Activated CD4-positive, CD25-positive, alpha-beta regulatory T cell (primary cell): ENCODE data around the gene LRP5.

ENCODE experiments used
- DNase-seq, 4 experiments: peaks; one replicate each; lab custom pipeline; 2025; lab: John Stamatoyannopoulos, UW

The LRP5 gene

DNA sequence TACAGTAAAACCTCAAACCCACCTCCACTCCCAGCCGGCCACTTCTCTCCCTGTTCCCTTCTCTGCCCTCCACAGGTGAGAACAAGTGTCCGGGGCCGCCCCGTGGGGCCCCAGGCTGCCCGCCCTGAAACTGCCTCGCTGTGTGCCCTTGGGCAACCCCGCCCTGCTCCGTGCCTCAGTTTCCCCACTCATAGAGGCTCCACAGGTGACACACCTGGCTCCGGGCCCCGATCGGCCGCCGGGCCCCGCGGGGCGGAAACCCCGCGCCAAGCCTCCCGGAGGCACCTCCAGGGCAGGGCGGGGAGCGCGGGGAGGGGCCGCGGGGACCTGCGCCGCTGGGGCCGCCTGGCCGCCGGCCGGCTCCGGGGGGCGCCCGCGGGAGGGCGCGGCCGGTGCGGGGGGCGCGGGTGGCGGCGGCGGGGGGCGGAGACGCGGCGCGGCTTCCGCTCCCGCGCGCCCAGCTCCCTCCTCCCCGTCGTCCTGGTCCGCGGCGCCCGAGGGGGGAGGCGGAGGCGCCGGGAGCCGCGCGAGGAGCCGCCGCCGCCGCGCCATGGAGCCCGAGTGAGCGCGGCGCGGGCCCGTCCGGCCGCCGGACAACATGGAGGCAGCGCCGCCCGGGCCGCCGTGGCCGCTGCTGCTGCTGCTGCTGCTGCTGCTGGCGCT lies at the start of gene LRP5:
TSS of gene LRP5 (plus strand) at position 475 of the 663 bp plus-strand sequence. CDS start at position 599, 124 bp downstream.
- no peak for DNase-seq

DNA sequence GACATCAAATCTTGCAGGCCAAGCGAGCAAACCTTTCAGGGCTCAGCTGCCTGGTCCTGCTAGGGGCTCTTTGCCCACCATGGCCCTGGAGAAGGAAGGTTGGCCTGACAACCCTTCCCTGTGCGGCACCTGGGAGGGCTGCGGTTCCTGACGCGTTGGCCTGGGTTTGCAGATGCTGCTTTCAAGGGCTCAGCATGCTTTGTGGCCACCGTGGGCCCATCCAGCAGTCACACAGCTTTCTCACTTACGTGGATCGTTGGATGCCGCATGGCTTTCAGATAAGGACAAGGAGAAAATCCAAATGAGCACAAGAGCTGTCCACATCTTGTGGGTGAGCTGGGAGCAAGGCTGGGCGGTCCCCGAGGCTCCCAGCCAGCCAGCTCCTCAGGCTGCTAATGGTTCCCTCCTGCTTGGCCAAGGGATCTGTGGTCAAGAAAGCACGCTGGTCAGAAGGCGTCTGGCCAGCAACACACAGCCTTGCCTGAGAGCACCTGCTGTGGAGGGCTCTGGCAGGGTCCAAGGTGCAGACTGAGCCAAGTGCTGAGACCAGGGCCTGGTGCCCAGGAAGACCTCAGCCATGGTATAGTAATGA lies 48.9 kb upstream of the LRP5 start:
- no peak for DNase-seq

DNA sequence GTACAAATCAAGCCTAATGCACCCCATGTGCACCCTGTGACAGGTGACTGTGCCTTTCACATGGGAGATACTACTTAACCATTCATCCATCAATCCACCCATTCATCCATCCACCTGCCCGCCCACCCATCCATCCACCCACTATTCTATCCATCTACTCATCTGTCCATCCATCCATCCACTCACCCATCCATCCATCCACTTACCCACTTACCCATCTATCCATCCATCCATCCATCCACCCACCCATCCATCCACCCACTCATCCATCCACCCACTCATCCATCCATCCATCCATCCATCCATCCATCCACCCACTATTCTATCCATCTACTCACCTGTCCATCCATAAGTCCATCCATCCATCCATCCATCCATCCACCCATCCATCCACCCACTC lies 48.1 kb upstream of the LRP5 start:
- DNase-seq = no peak

DNA sequence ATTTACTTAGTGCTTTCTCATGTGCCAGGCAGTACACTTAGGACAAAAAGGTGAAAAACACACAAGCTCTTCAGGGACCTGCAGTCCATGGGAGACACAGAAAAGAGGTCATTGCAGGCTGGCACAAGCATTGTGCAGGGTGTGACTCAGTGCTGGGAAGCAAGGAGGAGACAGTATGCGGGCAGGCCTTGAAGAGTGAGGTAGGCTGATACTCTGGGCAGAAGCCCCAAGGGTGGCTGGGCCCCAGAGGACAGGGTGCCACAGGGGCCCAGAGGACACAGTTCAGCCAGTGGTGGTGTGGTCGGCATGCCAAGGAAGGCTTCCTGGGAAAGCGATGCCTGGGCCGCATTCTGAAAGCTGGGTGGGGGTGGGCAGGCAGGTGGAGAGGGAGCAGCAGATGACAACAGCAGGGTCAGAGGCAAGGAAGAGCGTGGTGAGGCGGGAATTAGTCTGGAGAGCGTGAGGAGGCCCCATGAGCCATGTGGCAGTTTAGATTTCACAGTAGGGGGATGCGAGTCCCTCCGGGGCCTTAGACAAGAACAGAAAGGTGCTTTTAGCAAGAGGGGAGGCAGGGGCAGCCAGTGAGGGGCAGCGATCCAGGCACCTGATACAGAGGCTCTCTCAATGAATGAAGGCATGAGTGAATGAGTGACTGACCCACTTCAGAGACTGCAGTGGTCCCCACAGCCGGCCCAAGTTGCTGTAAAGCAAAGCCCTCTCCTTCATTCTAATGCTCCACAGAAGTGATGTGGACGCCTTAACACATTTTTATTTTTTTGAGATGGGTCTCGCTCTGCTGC lies 47.5 kb upstream of the LRP5 start:
- no peak for DNase-seq

DNA sequence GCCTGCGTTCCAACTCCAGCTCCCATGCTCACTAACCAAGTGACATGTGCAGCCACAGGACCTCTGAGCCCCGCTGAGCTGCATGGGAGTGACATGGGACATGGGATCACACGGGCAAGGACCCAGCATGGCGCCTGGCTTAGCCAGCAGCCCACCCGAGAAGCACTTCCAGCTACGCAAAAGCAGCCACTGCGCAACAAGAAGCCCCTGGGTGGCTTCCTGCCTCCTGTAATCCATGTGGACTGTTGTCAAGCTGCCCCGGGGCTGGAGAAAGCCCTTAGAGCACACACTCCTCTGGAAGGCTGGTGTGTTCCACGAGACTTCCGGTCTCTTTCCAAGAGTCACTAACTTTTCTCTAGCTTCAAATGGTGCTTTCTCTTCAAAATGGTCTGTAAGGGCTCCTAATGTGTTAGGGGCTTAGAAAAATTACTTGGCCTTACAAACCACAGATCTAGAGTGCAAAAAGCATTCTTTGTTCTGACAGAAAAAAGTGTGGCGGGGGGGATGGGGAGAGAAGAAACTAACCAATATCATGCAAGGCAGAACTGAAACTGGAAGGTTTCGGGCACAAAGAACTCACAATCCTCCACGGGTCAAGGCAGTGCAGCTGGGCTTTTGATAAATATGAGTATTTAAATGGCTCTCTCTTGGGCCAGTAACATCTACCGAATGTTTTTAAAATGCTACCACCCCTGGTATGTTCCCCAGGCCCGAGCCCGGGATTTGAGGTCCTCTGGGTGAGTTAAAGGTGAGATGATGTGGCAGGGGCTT lies 46.1 kb upstream of the LRP5 start:
- no peak for DNase-seq

DNA sequence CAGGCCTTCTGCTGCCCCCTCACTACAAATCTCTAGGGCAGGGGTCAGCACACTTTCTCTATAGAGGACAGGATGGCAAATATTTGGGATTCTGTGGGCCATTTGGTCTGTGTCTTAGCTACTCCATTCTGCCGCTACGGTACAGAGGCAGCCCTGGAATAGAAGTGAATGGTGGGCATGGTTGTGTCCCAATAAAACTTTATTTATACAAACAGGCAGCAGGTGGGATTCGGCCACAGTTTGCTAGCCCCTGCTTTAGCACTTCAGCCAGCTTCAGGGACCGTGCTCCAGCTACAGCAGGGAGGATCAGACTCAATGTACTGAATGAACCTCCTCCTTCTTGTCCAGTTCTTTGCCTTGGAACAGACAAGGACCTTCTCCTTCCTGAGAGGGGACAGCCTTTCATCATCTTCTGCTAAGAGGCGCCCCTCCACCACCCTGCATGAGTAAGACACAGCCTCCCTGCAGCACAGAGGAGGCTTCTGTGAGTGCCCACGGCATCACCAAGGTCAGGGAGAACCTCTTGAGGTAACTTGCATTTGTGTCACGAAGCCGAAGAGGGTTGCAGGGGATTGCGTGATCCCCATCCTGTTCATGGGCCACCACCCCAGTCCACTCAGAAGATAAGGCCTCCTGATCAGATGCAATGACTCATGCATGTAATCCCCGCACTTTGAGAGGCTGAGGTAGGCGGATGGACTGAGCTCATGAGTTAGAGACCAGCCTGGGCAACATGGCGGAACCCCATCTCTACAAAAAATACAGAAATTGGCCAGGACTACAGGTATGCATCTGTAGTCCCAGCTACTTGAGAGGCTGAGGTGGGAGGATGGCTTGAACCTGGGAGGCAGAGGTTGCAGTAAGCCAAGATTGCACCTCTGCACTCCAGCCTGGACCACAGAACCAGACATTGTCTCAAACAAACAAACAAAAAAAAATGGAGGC lies 45.2 kb upstream of the LRP5 start:
- DNase-seq = no peak

DNA sequence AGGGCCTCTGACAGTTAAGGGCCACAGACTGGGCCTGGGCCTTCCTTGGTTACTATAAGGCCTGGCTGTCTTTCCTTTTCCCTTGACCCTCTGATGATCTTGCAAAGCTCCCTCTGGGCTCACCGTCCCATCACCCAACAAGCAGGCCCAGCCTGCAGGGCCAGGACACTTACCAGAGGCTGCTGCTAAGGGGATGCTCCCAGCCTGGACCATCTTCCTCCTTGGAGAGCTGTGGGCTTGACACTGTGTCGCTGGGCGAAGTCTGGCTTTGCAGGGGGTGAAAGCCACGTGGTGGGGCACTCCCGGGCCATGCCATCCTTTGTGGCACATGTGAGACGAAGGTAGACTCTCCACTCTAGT lies 44.5 kb upstream of the LRP5 start:
- no peak for DNase-seq

DNA sequence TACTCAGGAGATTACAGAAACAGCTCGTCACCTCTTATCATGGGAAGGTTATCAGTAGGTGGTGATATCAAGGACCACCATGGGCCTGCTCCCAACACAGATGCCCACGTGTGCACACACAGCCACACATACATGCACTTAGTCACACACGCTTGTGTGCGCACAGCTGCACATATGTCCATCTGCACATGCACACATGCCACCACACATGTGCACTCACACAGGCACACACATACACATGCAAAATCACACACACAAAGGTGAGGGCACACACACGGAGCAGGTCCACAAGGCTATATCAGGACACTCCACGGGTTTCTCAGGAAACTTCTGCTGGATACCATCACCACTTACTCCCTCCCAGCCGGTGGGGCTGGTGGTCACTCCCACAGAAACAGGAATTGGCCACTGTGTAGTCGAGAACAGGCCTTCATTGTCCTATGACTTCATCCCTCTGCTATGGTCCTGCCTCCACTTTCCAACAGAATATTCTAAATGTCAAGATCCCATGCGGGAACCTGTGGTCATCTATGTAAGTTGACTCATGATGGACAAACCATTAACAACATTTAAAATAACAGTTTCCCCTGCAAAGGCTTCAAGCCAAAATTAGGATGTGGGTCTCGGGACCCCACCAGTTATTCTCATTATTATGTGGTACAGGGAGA lies 42.8 kb upstream of the LRP5 start:
- DNase-seq = no peak

DNA sequence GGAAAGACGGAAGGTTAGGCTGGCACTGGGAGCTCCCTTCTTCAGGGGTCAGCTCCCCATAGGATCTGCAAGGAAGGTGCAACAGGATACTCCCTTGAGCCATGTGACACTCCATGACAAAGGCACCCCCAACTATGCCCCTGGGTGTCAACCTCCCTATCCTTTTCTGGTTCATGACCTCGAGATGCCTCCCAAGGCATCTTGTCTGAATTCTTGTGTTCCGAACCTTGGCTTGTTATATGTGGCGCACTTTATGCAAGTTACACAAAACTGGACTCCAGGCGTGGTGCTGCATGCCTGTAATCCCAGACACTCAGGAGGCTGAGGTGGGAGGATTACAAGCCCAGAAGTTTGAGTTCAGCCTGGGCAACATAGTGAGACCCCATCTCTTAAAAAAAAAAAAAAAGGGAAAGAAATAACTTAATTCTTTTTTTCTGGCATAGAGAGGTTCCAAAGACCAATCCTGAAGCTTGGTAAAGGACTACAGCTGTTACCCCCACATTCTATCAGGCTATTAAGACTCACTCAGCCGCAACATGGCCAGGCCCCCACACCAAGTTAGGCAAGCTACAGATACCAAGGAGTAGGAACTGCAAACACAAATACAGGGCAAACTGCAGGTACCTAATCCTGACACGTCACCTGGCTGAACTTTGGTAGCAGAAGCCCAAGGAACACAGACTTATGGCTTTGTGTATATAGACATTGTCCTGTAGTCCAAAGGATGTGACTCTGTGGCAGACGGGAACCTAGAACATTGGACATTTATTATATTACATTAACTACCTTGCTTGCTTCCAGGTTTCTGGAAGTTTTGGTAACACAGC lies 42.0 kb upstream of the LRP5 start:
- no peak for DNase-seq

DNA sequence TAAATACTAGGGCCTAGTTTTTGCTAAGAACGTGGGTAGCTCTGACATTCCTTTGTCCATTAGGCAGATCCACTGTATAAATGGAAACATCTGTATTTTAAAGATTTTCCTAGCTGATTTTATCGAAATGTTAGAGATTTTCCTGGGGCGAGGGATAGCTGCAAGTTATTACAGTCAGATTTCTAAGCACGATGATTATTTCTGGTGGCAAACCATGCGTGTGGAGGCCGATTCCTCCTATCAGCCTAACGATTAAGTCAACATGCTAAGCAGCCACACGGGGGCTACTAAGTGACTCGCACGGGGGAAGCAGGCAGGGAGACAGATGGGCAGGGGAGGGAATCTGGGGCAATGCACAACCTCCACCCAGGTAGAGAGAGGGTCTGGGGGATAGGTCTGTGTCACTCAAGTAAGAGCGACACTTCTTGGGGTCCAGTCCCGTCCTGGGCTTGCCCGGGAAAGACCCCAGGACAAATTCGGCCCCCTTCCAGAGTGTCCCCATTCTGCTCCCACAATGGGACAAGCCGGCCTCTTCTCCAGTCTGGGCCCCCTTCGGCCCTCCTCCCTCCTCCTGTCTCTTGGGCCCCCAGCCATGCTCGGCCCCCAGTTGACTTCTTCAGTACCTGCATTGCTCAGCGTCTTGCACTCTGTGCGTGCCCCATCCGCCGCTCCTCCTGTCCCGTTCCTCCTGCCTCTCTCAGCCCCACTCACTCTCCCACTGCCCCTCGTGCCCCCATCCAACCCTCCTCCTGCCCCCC lies 41.2 kb upstream of the LRP5 start:
- peak in 3 of 4 experiments; percentile 9 to 20 (median 14) for DNase-seq

DNA sequence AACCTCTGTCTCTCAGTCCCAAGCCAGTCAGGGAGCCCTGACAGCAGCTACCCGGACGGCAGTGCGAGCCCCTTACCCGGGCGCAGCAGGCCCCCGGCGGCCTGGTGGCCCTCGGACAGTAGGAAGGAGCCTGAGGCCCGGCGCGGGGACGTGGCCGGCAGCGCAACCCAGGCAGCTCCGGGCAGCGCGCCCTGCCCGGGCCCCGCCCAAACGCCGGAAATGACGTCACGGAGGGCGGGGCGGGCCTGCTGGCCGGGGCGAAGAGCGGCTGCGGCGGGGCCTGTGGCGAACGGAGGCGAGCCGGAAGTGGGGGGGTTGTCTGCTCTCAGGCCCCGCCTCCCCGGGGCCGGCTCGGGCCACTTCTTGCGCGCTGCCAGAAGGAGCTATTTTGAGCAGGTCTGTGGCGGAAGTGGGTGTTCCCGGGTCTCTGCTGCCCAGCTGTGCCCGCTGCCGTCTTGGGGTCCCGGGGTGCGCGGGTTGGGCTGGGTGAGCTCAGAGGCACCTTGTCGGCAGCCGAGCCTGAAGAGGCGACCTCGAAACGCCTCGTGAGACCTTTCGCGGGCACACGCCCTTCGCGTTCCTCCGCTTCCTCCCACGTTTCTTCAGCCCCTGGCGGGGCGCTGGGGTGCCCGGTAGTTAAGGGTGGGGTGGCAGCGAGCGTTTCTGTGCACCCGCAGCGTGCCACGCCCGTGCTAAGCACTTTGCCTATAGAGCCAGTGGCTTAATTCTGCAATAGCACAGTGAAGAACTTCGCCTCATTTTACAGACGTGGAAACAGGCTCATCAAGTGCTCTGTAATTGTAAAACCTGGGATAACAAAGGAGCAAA lies 40.4 kb upstream of the LRP5 start, which contains the start of gene C11orf24:
TSS of gene C11orf24 (minus strand) at position 193 of the 828 bp plus-strand sequence. CDS start 8,206 bp downstream, outside the sequence.
- DNase-seq = peak; percentile 86 to 91 (median 90)

DNA sequence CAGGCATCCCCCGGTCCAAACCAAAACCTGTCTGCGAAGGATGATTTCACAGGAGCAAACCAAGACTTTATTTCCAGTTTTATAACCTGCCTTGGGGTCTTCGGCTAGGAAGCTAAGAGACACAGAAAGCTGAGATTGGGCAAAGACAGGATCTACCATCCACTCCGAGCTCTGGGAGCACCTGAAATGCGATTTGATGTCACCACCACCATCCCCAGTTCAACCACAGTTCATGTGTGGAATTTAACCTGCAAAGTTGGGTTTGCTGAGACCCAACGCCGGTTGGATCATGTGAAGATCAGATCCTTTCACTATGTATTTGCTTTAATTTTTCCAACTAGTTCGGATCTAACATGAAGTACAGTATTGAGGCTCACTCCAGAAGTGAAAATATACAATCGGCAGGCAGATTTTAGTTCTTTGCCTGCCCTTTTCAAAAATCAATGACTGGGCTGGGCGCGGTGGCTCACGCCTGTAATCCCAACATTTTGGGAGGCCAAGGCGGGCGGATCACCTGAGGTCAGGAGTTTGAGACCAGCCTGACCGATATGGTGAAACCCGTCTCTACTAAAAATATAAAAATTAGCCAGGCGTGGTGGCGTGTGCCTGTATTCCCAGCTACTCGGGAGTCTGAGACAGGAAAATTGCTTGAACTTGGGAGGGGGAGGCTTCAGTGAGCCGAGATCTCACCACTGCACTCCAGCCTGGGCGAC lies 39.2 kb upstream of the LRP5 start:
- DNase-seq = no peak

DNA sequence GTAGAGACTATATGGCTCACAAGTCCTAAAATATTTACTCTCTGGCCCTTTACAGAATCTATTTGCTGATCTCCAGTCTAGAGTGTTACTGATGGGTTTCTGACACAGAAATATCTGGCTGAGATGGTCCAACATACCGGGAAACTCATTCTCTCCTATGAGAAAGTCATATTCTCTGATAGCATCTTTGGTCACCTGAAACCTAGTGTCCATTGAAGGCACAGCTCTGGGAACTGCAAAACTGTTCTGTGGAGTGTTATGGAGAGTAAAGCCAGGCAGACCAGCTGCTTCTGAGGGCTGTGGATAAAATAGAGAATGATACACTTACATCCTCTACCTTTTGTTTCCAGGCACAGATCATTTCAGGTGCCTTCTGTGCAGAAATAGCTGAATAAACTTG lies 38.1 kb upstream of the LRP5 start:
- DNase-seq = no peak

DNA sequence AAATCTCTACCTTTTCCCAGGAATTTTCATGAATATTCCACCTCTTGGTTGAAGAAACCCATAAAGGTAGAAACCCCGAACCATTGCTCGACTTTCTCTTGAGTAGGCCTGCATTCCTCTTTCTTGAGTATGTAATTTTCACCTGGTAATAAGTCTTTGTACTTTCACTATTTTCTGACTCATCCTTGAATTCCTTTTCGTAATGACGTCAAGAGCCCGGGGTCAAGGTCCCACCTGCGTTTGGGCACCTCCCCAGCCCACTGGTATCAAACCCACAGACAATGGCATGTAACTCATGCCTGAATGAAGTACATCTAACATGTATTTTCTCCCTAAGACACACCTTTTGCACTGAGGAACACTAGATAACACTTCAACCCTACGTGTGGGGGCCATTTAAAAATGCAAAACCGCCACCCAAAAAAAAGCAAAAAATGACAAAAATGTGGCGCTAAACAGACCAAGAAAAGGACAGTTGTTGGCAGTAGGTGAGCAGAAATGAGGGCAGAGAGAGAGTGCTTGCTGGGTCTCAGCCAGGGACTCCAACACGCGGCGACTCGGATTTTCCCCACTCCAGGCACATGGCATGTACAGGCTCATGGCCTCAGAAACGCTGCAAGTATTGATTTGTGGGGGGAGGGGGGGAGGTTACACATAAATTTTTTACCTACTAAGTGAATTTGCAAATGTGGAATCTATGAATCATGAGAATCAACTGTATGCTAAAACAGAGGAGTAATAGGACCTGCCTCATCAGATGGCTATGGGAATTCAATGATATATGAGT lies 36.5 kb upstream of the LRP5 start:
- no peak for DNase-seq

DNA sequence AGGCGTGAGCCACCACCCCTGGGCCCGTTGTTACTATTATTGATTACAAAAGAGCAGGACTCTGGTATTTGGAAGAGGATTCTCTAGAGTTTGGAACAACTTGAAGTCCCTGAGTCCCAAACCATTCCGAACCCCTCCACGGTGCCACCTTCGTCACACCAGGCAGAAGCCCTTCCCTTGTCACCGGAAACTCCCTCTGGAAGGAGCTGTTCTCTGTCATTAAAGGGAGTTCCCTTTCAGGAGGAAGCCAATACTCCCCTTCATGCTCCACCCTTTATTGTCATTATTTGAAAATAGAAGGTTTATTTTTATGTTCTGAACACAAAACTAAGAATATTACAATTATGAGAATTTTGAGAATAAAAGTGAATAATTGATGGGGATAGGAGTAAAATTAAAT lies 35.5 kb upstream of the LRP5 start:
- no peak for DNase-seq

DNA sequence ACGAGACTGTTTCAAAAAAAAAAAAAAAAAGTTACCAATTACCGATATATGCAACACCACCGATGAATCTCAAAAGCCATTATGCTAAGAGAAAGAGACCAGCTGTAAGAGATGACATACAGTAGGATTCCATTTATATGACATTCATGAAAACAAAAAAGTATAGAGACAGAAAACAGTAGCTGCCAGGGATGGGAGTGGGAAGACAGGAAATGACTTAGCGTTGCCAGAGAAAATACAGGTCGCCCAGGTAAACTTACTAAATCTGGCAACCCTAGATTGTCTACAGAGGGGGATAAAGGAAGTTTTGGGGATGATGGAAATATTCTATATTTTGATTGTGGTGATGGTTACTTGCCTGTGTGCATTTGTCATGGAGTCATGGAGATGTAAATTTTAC lies 32.7 kb upstream of the LRP5 start:
- DNase-seq = no peak
